Mesenchymal stem cell (in vitro differentiated cells and primary cell): ENCODE results near the gene ZNF143.
A peak's percentile ranks its signal among the peaks of the same experiment; 100 is the strongest.
"Not testable (repeated sequence)": the region's sequence is repeated elsewhere in the genome, so short reads cannot be mapped to it uniquely, and the experiment has no call there.

ENCODE experiments used
- DNase-seq: peaks from one replicate; pipeline ENCODE4 v3.0.0-alpha.2; 2013
- H2AFZ ChIP-seq: one replicate; pipeline ENCODE4 v1.6.1; 2013; ENCODE audit warnings: low read depth, mild to moderate bottlenecking, control low read depth, inconsistent platforms, low read length, moderate library complexity
- H2AK5ac ChIP-seq: 2 replicates; pipeline ENCODE4 v1.6.1; 2013; ENCODE audit warnings: low read length, moderate library complexity, mild to moderate bottlenecking, inconsistent platforms; ENCODE audit not compliant: severe bottlenecking
- H2BK120ac ChIP-seq: one replicate; pipeline ENCODE4 v1.6.1; 2013; ENCODE audit warnings: low read depth, mild to moderate bottlenecking, inconsistent platforms, low read length, moderate library complexity
- H2BK12ac ChIP-seq, 2 experiments: one replicate each; pipeline ENCODE4 v1.6.1; 2013; ENCODE audit warnings: inconsistent platforms in 2 of 2, low read length in 2 of 2, mild to moderate bottlenecking in 2 of 2, moderate library complexity in 2 of 2, control low read depth in 1 of 2
- H2BK15ac ChIP-seq: one replicate; pipeline ENCODE4 v1.6.1; 2013; ENCODE audit warnings: mild to moderate bottlenecking, low read depth, inconsistent platforms; ENCODE audit not compliant: poor library complexity, severe bottlenecking
- H2BK5ac ChIP-seq: 2 replicates; pipeline ENCODE4 v1.6.1; 2013; ENCODE audit warnings: low read depth, mild to moderate bottlenecking, low read length, control low read depth, inconsistent platforms; ENCODE audit not compliant: poor library complexity, severe bottlenecking
- H3K14ac ChIP-seq, 2 experiments: one replicate each; pipeline ENCODE4 v1.6.1; 2013; ENCODE audit warnings: inconsistent platforms in 2 of 2, low read length in 2 of 2, control low read depth in 1 of 2, mild to moderate bottlenecking in 1 of 2, moderate library complexity in 1 of 2
- H3K18ac ChIP-seq, 2 experiments: one replicate each; pipeline ENCODE4 v1.6.1; 2013; ENCODE audit warnings: inconsistent platforms in 2 of 2, low read length in 2 of 2, control low read depth in 1 of 2, low read depth in 1 of 2, mild to moderate bottlenecking in 1 of 2
- H3K23ac ChIP-seq, 2 experiments: one replicate each; pipeline ENCODE4 v1.6.1; 2013; ENCODE audit warnings: inconsistent platforms in 2 of 2, low read length in 2 of 2, mild to moderate bottlenecking in 2 of 2, moderate library complexity in 2 of 2, control low read depth in 1 of 2
- H3K27ac ChIP-seq: 2 replicates; pipeline ENCODE4 v1.5.1; 2013; ENCODE audit warnings: mild to moderate bottlenecking, moderate library complexity, low read length, control low read depth, inconsistent platforms; ENCODE audit not compliant: poor library complexity, severe bottlenecking
- H3K27me3 ChIP-seq, 2 experiments: 2 replicates each; pipeline versions ENCODE4 v1.6.1 to v1.7.0; 2013; ENCODE audit warnings: low read length in 2 of 2, mild to moderate bottlenecking in 2 of 2, moderate library complexity in 2 of 2, control low read depth in 1 of 2, inconsistent platforms in 1 of 2; ENCODE audit not compliant: control insufficient read depth in 1 of 2, insufficient read depth in 1 of 2
- H3K36me3 ChIP-seq, 2 experiments: 2 replicates each; pipeline versions ENCODE4 v1.6.1 to v1.7.0; 2013; ENCODE audit warnings: low read length in 2 of 2, control low read depth in 1 of 2, inconsistent platforms in 1 of 2, low read depth in 1 of 2, mild to moderate bottlenecking in 1 of 2; ENCODE audit not compliant: insufficient read depth in 2 of 2, control insufficient read depth in 1 of 2
- H3K4ac ChIP-seq, 2 experiments: one replicate each; pipeline ENCODE4 v1.6.1; 2013; ENCODE audit warnings: inconsistent platforms in 2 of 2, low read length in 2 of 2, mild to moderate bottlenecking in 2 of 2, moderate library complexity in 2 of 2, control low read depth in 1 of 2, low read depth in 1 of 2
- H3K4me1 ChIP-seq: 2 replicates; pipeline ENCODE4 v1.6.1; 2013; ENCODE audit warnings: low read depth, low read length, control low read depth; ENCODE audit not compliant: control insufficient read depth, insufficient read depth
- H3K4me2 ChIP-seq: 2 replicates; pipeline ENCODE4 v1.6.1; 2013; ENCODE audit warnings: low read length, mild to moderate bottlenecking, inconsistent platforms; ENCODE audit not compliant: poor library complexity, severe bottlenecking
- H3K4me3 ChIP-seq, 2 experiments: 2 replicates each; pipeline versions ENCODE4 v1.5.1 to v1.7.0; 2013; ENCODE audit warnings: low read length in 2 of 2, mild to moderate bottlenecking in 2 of 2, control low read depth in 1 of 2, low read depth in 1 of 2; ENCODE audit not compliant: insufficient read depth in 1 of 2
- H3K79me1 ChIP-seq: replicated peaks from 2 replicates; pipeline ENCODE4 v1.6.1; 2013; ENCODE audit warnings: mild to moderate bottlenecking, control low read depth, low read length, inconsistent platforms; ENCODE audit not compliant: poor library complexity, severe bottlenecking
- H3K9ac ChIP-seq: 2 replicates; pipeline ENCODE4 v1.7.0; 2013; ENCODE audit warnings: mild to moderate bottlenecking, low read length, moderate library complexity
- H3K9me3 ChIP-seq: 2 replicates; pipeline ENCODE4 v1.7.0; 2013; ENCODE audit warnings: mild to moderate bottlenecking, low read length; ENCODE audit not compliant: control insufficient read depth
- H4K8ac ChIP-seq: one replicate; pipeline ENCODE4 v1.6.1; 2013; ENCODE audit warnings: inconsistent platforms, mild to moderate bottlenecking, low read length, moderate library complexity
- H4K91ac ChIP-seq: one replicate; pipeline ENCODE4 v1.6.1; 2013; ENCODE audit warnings: mild to moderate bottlenecking, low read length, inconsistent platforms
- WGBS: methylation state at CpG from one replicate; pipeline ENCODE4 v1.1.7; 2013; ENCODE audit warnings: mixed read lengths; 5-methylcytosine and 5-hydroxymethylcytosine counted together

The ZNF143 gene

GRCh38 chr11:9512370-9513019 lies 51.7 kb downstream of the ZNF143 start:
- no peak for DNase-seq
- no peak overlapping the region for H2AFZ ChIP-seq
- no peak overlapping the region for H3K4me2 ChIP-seq
- peaks cover 1% of the 10 kb centered on the region for H3K79me1 ChIP-seq
- H3K36me3 ChIP-seq: peaks cover 16 to 55% of the 10 kb centered on the region in 2 experiments
- peak overlapping the region; percentile 13 for H3K27ac ChIP-seq
- H3K23ac ChIP-seq: no peak overlapping the region
- no peak overlapping the region for H3K4ac ChIP-seq
- no peaks in the 10 kb centered on the region for H3K27me3 ChIP-seq
- no peak overlapping the region for H4K91ac ChIP-seq
- H2BK5ac ChIP-seq: no peak overlapping the region
- H2BK15ac ChIP-seq: no peak overlapping the region
- no peaks in the 10 kb centered on the region for H3K9me3 ChIP-seq
- no peak overlapping the region for H4K8ac ChIP-seq
- no peak overlapping the region for H2BK12ac ChIP-seq
- H2AK5ac ChIP-seq: peak overlapping the region; percentile 45
- no peak overlapping the region for H3K4me3 ChIP-seq
- H3K14ac ChIP-seq: no peak overlapping the region
- WGBS: 96% methylated on average over 5 of the region's 5 CpGs
- no peak overlapping the region for H3K9ac ChIP-seq
- H2BK120ac ChIP-seq: no peak overlapping the region
- peaks cover 9% of the 10 kb centered on the region for H3K4me1 ChIP-seq
- H3K18ac ChIP-seq: no peak overlapping the region

- not testable (repeated sequence) for H3K27ac ChIP-seq, H3K4me3 ChIP-seq, H3K4me1 ChIP-seq, H3K18ac ChIP-seq, DNase-seq, H3K4ac ChIP-seq, H3K79me1 ChIP-seq, H2BK120ac ChIP-seq, H2BK5ac ChIP-seq, H3K27me3 ChIP-seq, H3K14ac ChIP-seq, H4K91ac ChIP-seq, H2AK5ac ChIP-seq, H3K23ac ChIP-seq, H3K9ac ChIP-seq, H2AFZ ChIP-seq, H3K4me2 ChIP-seq, H2BK15ac ChIP-seq, H3K9me3 ChIP-seq, H4K8ac ChIP-seq, H2BK12ac ChIP-seq
- WGBS: 83% methylated on average over 1 of the region's 1 CpG
- peaks cover 13 to 54% of the 10 kb centered on the region in 2 experiments for H3K36me3 ChIP-seq
Measured at GRCh38 chr11:9514576-9514975, 53.8 kb downstream of the ZNF143 start.

- no peak overlapping the region for H3K23ac ChIP-seq
- H3K27me3 ChIP-seq: no peaks in the 10 kb centered on the region
- no peak overlapping the region for H2BK12ac ChIP-seq
- no peak overlapping the region for H4K91ac ChIP-seq
- peaks cover 13 to 58% of the 10 kb centered on the region in 2 experiments for H3K36me3 ChIP-seq
- no peak overlapping the region for H3K4ac ChIP-seq
- H3K4me2 ChIP-seq: no peak overlapping the region
- H2BK120ac ChIP-seq: no peak overlapping the region
- H3K27ac ChIP-seq: no peak overlapping the region
- H3K18ac ChIP-seq: no peak overlapping the region
- DNase-seq: no peak
- no peak overlapping the region for H3K4me3 ChIP-seq
- 97% methylated on average over 3 of the region's 4 CpGs for WGBS
- no peak overlapping the region for H2AK5ac ChIP-seq
- no peak overlapping the region for H3K14ac ChIP-seq
- no peak overlapping the region for H3K9ac ChIP-seq
- no peak overlapping the region for H4K8ac ChIP-seq
- H2AFZ ChIP-seq: no peak overlapping the region
- no peaks in the 10 kb centered on the region for H3K9me3 ChIP-seq
- no peak overlapping the region for H2BK15ac ChIP-seq
- no peak overlapping the region for H2BK5ac ChIP-seq
- no peaks in the 10 kb centered on the region for H3K79me1 ChIP-seq
- peaks cover 3% of the 10 kb centered on the region for H3K4me1 ChIP-seq
Measured at GRCh38 chr11:9516113-9516512, 55.3 kb downstream of the ZNF143 start.

GRCh38 chr11:9518835-9519410 lies 58.1 kb downstream of the ZNF143 start:
- no peak for DNase-seq
- H4K91ac ChIP-seq: no peak overlapping the region
- H3K14ac ChIP-seq: no peak overlapping the region
- H3K27me3 ChIP-seq: no peaks in the 10 kb centered on the region
- H3K27ac ChIP-seq: no peak overlapping the region
- H2AK5ac ChIP-seq: no peak overlapping the region
- H3K9me3 ChIP-seq: no peaks in the 10 kb centered on the region
- no peak overlapping the region for H2BK12ac ChIP-seq
- no peak overlapping the region for H3K4ac ChIP-seq
- H2BK120ac ChIP-seq: no peak overlapping the region
- no peaks in the 10 kb centered on the region for H3K79me1 ChIP-seq
- H3K4me3 ChIP-seq: no peak overlapping the region
- H3K23ac ChIP-seq: no peak overlapping the region
- 92% methylated on average over 7 of the region's 9 CpGs for WGBS
- H4K8ac ChIP-seq: no peak overlapping the region
- H2BK15ac ChIP-seq: no peak overlapping the region
- H3K36me3 ChIP-seq: peaks cover 16 to 40% of the 10 kb centered on the region in 2 experiments
- no peak overlapping the region for H3K18ac ChIP-seq
- H2BK5ac ChIP-seq: no peak overlapping the region
- no peak overlapping the region for H2AFZ ChIP-seq
- no peaks in the 10 kb centered on the region for H3K4me1 ChIP-seq
- no peak overlapping the region for H3K9ac ChIP-seq
- no peak overlapping the region for H3K4me2 ChIP-seq
